GM12892 (cell line): ENCODE data around the gene RMND1.

Experiments
- POLR2A ChIP-seq: IDR thresholded peaks from 2 replicates; pipeline ENCODE4 v1.6.1; 2011; ENCODE audit warnings: low read depth, low read length, control low read depth
- TAF1 ChIP-seq: IDR thresholded peaks from 2 replicates; pipeline ENCODE4 v1.6.1; 2011; ENCODE audit warnings: low read depth, mild to moderate bottlenecking, control low read depth, low read length, borderline replicate concordance

GRCh38 chr6:151393410-151393809 is 58.5 kb downstream of the RMND1 start:
- no peak for TF ChIP-seq TAF1
- TF ChIP-seq POLR2A = no peak
